ENCODE results near the gene HEPACAM2.

HEPACAM2 gene

DNA sequence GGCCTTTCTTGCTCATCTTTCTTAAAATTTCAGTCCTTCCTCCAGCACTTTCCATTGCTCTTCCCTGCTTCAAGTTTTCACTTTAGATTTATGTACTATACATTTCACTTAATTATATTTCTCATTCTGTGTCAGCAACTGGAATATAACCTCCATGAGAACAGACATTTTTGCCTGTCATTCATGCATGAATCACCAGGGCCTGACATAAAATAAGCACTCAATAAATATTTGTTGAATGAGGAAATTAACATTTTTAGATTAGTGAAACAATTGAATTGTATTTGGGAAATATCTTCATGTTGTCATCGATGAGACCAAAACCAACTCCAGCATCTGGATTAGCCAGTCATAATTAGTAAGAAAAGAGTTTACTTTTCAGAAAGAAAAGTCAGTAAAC lies 84.1 kb downstream of the HEPACAM2 start:
- TF ChIP-seq, protein P1, sequence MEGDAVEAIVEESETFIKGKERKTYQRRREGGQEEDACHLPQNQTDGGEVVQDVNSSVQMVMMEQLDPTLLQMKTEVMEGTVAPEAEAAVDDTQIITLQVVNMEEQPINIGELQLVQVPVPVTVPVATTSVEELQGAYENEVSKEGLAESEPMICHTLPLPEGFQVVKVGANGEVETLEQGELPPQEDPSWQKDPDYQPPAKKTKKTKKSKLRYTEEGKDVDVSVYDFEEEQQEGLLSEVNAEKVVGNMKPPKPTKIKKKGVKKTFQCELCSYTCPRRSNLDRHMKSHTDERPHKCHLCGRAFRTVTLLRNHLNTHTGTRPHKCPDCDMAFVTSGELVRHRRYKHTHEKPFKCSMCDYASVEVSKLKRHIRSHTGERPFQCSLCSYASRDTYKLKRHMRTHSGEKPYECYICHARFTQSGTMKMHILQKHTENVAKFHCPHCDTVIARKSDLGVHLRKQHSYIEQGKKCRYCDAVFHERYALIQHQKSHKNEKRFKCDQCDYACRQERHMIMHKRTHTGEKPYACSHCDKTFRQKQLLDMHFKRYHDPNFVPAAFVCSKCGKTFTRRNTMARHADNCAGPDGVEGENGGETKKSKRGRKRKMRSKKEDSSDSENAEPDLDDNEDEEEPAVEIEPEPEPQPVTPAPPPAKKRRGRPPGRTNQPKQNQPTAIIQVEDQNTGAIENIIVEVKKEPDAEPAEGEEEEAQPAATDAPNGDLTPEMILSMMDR (IDR thresholded peaks at IDR 0.05; ENCODE audit: low read length): no peak
- TF ChIP-seq EZH2 (IDR thresholded peaks at IDR 0.05; ENCODE audit: borderline replicate concordance, low read length): no peak
- no peak overlapping the region for H2AFZ ChIP-seq (ENCODE audit: low read length)
- H3K9ac ChIP-seq (ENCODE audit: low read length): no peak overlapping the region
- H3K9me3 ChIP-seq (ENCODE audit: low read length): no peaks in the 10 kb centered on the region
- no peaks in the 10 kb centered on the region for H3K36me3 ChIP-seq (ENCODE audit: insufficient read depth, low read length)
- H3K9me2 ChIP-seq (ENCODE audit: low read depth, low read length): no peaks in the 10 kb centered on the region
- no peak overlapping the region for H3K27ac ChIP-seq (ENCODE audit: low read depth, low read length, poor library complexity, severe bottlenecking)
- no peaks in the 10 kb centered on the region for H3K79me2 ChIP-seq (ENCODE audit: insufficient read depth, low read length)
- H3K4me2 ChIP-seq (ENCODE audit: low read length): no peak overlapping the region
- H3K4me1 ChIP-seq (ENCODE audit: insufficient read depth, low read length, severe bottlenecking): peaks cover 18% of the 10 kb centered on the region
- H3K27me3 ChIP-seq (ENCODE audit: insufficient read depth, low read length): no peaks in the 10 kb centered on the region
- H3F3A ChIP-seq (ENCODE audit: insufficient read depth, low read length): no peaks in the 10 kb centered on the region
- H3K4me3 ChIP-seq (ENCODE audit: low read depth, low read length, poor library complexity, severe bottlenecking): no peak overlapping the region
- H4K20me1 ChIP-seq (ENCODE audit: insufficient read depth, low read length): no peaks in the 10 kb centered on the region

DNA sequence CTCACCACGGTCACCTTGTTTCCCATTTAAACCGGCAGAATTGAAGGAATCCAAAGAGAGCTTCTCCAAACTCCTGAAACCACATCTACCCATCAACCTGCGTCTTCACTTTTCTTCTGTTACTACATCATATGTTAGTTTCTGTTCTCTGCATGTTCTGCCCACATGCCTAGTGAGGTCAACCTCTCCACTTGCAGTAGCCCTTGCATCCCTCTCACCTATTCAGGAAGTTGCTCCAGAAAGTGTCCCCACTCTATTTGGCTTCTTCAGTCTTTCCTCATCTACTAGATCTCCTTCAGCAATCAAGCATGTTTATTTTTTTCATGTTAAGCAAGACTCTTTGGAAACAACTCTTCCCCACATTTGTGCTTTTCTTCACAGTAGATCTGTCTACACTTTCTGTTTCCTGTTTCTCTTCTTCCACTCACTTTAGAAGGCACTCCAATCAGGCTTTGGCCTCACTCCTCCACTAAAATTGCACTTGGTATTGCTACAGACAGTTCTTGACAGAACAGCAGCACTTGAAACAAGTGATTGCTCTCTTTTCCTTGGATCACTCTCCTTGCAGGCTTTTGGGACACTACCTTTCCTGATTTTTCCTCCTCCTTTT lies 85.6 kb downstream of the HEPACAM2 start:
- Histone ChIP-seq H3K4me1 (ENCODE audit: insufficient read depth, low read length, severe bottlenecking) (peaks cover 5% of the 10 kb centered on the region), H3K27me3 (ENCODE audit: insufficient read depth, low read length) (no peaks in the 10 kb centered on the region), H3K4me2 (ENCODE audit: low read length) (no peak overlapping the region), H3K27ac (ENCODE audit: low read depth, low read length, poor library complexity, severe bottlenecking) (no peak overlapping the region), H3K9me3 (ENCODE audit: low read length) (no peaks in the 10 kb centered on the region), H2AFZ (ENCODE audit: low read length) (no peak overlapping the region), H3K36me3 (ENCODE audit: insufficient read depth, low read length) (no peaks in the 10 kb centered on the region), H4K20me1 (ENCODE audit: insufficient read depth, low read length) (no peaks in the 10 kb centered on the region), H3K4me3 (ENCODE audit: low read depth, low read length, poor library complexity, severe bottlenecking) (no peak overlapping the region), H3K9ac (ENCODE audit: low read length) (no peak overlapping the region), H3F3A (ENCODE audit: insufficient read depth, low read length) (no peaks in the 10 kb centered on the region), H3K9me2 (ENCODE audit: low read depth, low read length) (no peaks in the 10 kb centered on the region), H3K79me2 (ENCODE audit: insufficient read depth, low read length) (no peaks in the 10 kb centered on the region)
- TF ChIP-seq EZH2 (IDR thresholded peaks at IDR 0.05; ENCODE audit: borderline replicate concordance, low read length): no peak

DNA sequence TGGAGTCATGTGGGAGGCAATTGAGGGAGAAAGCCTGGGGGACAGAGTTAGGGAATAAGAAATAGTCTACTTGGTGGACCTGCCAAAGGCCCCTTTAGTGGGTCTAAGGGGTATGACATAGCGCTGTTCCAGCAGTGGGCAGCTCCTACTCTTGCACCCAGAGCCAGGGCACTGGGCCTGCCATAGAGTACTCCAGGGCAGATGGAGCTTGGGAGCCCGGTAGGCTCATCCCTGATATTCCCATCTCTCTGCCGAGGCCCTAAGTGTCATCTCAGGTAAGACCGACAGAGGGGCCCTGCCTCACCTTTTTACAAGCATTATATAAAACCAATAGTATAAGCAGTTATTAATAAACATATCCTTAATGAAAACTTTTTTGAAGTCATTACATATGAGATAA lies 87.7 kb downstream of the HEPACAM2 start:
- Histone ChIP-seq H3K36me3 (ENCODE audit: insufficient read depth, low read length) (peaks cover 3% of the 10 kb centered on the region; the same call in 1 of the 2 replicates), H2AFZ (ENCODE audit: low read length) (no peak overlapping the region), H3K79me2 (ENCODE audit: insufficient read depth, low read length) (no peaks in the 10 kb centered on the region), H3K4me3 (ENCODE audit: low read depth, low read length, poor library complexity, severe bottlenecking) (no peak overlapping the region), H3K9me2 (ENCODE audit: low read depth, low read length) (no peaks in the 10 kb centered on the region), H3K27ac (ENCODE audit: low read depth, low read length, poor library complexity, severe bottlenecking) (no peak overlapping the region), H3F3A (ENCODE audit: insufficient read depth, low read length) (no peaks in the 10 kb centered on the region), H3K4me2 (ENCODE audit: low read length) (no peak overlapping the region), H3K27me3 (ENCODE audit: insufficient read depth, low read length) (no peaks in the 10 kb centered on the region), H3K9me3 (ENCODE audit: low read length) (peaks cover 10% of the 10 kb centered on the region), H3K4me1 (ENCODE audit: insufficient read depth, low read length, severe bottlenecking) (no peaks in the 10 kb centered on the region), H4K20me1 (ENCODE audit: insufficient read depth, low read length) (no peaks in the 10 kb centered on the region), H3K9ac (ENCODE audit: low read length) (no peak overlapping the region)
- TF ChIP-seq EZH2 (IDR thresholded peaks at IDR 0.05; ENCODE audit: borderline replicate concordance, low read length): no peak

All from OCI-LY1 (cell line).